HEK293 (cell line): ENCODE results near the gene ATP6V1B1.

Experiments used
- CTCF ChIA-PET: fragments of 350-600 bp; formaldehyde crosslinking; extraction: SDS; loops from one replicate; lab custom pipeline; 2021; ENCODE audit warnings: antibody characterized with exemption; lab: Yijun Ruan, JAX
- POLR2A ChIA-PET: fragments of 300-600 bp; formaldehyde crosslinking; extraction: SDS; loops from one replicate; lab custom pipeline; 2020; ENCODE audit warnings: antibody characterized with exemption, inconsistent platforms; lab: Yijun Ruan, JAX
- H3K27ac ChIP-seq: fragments of 200-500 bp; sonication (Bioruptor generic); 2 replicates; pipeline ENCODE4 v1.5.1; 2014; ENCODE audit warnings: low read depth, low read length, control low read depth, inconsistent platforms; ENCODE audit errors: extremely low read depth
- H3K36me3 ChIP-seq, 2 experiments: fragments of 200-500 bp in 1 of 2; sonication (Bioruptor generic) in 1 of 2; 1 replicate in 1 of 2; 2 replicates in 1 of 2; pipeline ENCODE4 v1.5.1; 2014 to 2017; ENCODE audit warnings: inconsistent platforms in 2 of 2, low read length in 2 of 2; ENCODE audit not compliant: control insufficient read depth in 2 of 2, insufficient read depth in 1 of 2
- H3K4me1 ChIP-seq: fragments of 200-500 bp; sonication (Bioruptor generic); 2 replicates; pipeline ENCODE4 v1.5.1; 2014; ENCODE audit warnings: mild to moderate bottlenecking, low read length, inconsistent platforms; ENCODE audit not compliant: control insufficient read depth, insufficient read depth
- H3K4me3 ChIP-seq: 2 replicates; pipeline ENCODE4 v1.5.1; 2011; ENCODE audit warnings: low read depth, mild to moderate bottlenecking, control low read depth, low read length, moderate library complexity
- H3K9me3 ChIP-seq: fragments of 200-500 bp; sonication (Bioruptor generic); 2 replicates; pipeline ENCODE4 v1.5.1; 2014; ENCODE audit warnings: low read depth, low read length, inconsistent platforms; ENCODE audit not compliant: control insufficient read depth, insufficient read depth
- GLIS2 ChIP-seq: fragments of 450-650 bp; formaldehyde crosslinking; IDR thresholded peaks from 2 replicates; pipeline ENCODE4 v1.5.1; 2016; ENCODE audit warnings: missing biosample characterization, missing genetic modification characterization
- REPIN1 ChIP-seq: fragments of 450-650 bp; formaldehyde crosslinking; IDR thresholded peaks from 2 replicates; pipeline ENCODE4 v1.5.1; 2017; ENCODE audit warnings: missing biosample characterization, missing genetic modification characterization, low read depth
- ZEB2 ChIP-seq: fragments of 450-650 bp; formaldehyde crosslinking; IDR thresholded peaks from 2 replicates; pipeline ENCODE4 v1.5.1; 2016; ENCODE audit warnings: missing biosample characterization, missing genetic modification characterization
- ZFHX2 ChIP-seq: fragments of 450-650 bp; formaldehyde crosslinking; conservative IDR thresholded peaks from 2 replicates; pipeline ENCODE4 v1.5.1; 2016; ENCODE audit warnings: missing biosample characterization, missing genetic modification characterization
- ZNF23 ChIP-seq: fragments of 450-650 bp; formaldehyde crosslinking; IDR thresholded peaks from 2 replicates; pipeline ENCODE4 v1.5.1; 2016; ENCODE audit warnings: missing biosample characterization, missing genetic modification characterization, borderline replicate concordance
- ZNF449 ChIP-seq: fragments of 450-650 bp; formaldehyde crosslinking; IDR thresholded peaks from 2 replicates; pipeline ENCODE4 v1.5.1; 2017; ENCODE audit warnings: missing biosample characterization, mild to moderate bottlenecking, missing genetic modification characterization, moderate library complexity
- ZNF600 ChIP-seq: fragments of 450-650 bp; formaldehyde crosslinking; IDR thresholded peaks from 2 replicates; pipeline ENCODE4 v1.5.1; 2016; ENCODE audit warnings: missing biosample characterization, missing genetic modification characterization
- TF ChIP-seq, protein P1 (sequence below): fragments of 450-650 bp; formaldehyde crosslinking; IDR thresholded peaks from 2 replicates; pipeline ENCODE4 v1.5.1; 2016; ENCODE audit warnings: missing biosample characterization, missing genetic modification characterization, low read depth
- TF ChIP-seq, protein P2 (sequence below): fragments of 450-650 bp; formaldehyde crosslinking; IDR thresholded peaks from 2 replicates; pipeline ENCODE4 v1.5.1; 2016; ENCODE audit warnings: missing biosample characterization, missing genetic modification characterization

Gene ATP6V1B1

GRCh38 chr2:70934981-70935380 is 719 bp upstream of the ATP6V1B1 start (continued):
- TF ChIP-seq REPIN1 (tag by site-specific recombination) (no peak), ZEB2 (tag by site-specific recombination) (no peak), ZNF23 (tag by site-specific recombination) (no peak)
- TF ChIP-seq, all 188 proteins: peak for 0

- POLR2A ChIA-PET: no interaction called here
- H3K27ac ChIP-seq: no peak overlapping the region
- H3K4me3 ChIP-seq: no peak overlapping the region
- no peaks in the 10 kb centered on the region for H3K9me3 ChIP-seq
- H3K36me3 ChIP-seq: peaks cover 0 to 7% of the 10 kb centered on the region in 2 experiments; a peak in 2 of 3 replicates
- 0 out of 2 replicates have a peak, but pooled peaks have one; percentile 13 for TF ChIP-seq ZNF600 (tag by site-specific recombination)
- TF ChIP-seq, protein P1, sequence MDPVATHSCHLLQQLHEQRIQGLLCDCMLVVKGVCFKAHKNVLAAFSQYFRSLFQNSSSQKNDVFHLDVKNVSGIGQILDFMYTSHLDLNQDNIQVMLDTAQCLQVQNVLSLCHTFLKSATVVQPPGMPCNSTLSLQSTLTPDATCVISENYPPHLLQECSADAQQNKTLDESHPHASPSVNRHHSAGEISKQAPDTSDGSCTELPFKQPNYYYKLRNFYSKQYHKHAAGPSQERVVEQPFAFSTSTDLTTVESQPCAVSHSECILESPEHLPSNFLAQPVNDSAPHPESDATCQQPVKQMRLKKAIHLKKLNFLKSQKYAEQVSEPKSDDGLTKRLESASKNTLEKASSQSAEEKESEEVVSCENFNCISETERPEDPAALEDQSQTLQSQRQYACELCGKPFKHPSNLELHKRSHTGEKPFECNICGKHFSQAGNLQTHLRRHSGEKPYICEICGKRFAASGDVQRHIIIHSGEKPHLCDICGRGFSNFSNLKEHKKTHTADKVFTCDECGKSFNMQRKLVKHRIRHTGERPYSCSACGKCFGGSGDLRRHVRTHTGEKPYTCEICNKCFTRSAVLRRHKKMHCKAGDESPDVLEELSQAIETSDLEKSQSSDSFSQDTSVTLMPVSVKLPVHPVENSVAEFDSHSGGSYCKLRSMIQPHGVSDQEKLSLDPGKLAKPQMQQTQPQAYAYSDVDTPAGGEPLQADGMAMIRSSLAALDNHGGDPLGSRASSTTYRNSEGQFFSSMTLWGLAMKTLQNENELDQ (tag by site-specific recombination): no peak
- TF ChIP-seq, protein P2, sequence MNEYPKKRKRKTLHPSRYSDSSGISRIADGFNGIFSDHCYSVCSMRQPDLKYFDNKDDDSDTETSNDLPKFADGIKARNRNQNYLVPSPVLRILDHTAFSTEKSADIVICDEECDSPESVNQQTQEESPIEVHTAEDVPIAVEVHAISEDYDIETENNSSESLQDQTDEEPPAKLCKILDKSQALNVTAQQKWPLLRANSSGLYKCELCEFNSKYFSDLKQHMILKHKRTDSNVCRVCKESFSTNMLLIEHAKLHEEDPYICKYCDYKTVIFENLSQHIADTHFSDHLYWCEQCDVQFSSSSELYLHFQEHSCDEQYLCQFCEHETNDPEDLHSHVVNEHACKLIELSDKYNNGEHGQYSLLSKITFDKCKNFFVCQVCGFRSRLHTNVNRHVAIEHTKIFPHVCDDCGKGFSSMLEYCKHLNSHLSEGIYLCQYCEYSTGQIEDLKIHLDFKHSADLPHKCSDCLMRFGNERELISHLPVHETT: no peak
- TF ChIP-seq, all 188 proteins: peak for 1
- CTCF ChIA-PET: interaction anchor here (0.7 to 6.2 kb wide), 5 partner anchors 11 to 67 kb away, joined by 3 to 61 read pairs (median 3); no protein-coding TSS in a partner anchor
- H3K4me1 ChIP-seq: no peaks in the 10 kb centered on the region
These were observed 672 bp downstream of the ATP6V1B1 start for GRCh38 chr2:70936165-70936978.

DNA sequence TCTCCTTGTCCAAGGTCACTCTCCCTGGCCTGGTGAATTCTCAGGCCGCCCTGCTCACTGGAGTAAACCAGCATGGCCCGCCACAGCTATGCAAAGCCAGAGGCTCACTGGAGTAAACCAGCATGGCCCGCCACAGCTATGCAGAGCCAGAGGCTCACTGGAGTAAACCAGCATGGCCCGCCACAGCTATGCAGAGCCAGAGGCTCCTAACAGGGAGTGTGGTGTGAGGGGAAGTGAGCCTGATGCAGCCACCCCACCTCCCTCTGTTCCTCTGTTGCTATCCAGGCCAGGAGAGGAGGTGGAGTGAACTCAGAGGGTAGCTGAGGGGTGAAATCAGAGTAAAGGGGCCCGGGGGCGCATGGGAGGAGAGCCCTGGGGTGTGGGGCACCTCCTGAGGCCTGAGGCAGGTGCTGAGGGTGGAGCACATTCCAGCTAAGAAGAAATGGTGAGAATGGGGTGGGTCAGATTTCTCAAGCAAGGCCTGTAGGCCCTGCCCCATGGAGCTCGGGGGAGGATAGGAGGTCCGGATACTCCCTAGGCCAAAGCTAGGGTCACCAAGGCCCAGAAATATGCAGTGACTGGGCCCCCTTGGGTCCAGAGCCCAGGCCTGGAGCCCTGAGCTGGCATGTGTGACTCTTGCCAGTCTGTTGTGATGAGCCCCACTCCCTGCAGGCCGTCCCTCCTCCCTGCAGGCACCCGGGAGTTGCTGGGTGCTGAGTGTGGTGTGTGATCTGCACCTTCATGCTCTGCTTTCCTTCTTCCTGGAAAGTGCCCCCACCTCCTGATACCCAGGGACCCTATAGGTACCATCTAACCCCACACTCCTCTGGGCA is 1.5 kb downstream of the ATP6V1B1 start:
- TF ChIP-seq ZFHX2 (tag by site-specific recombination): no peak
- TF ChIP-seq ZNF449: 0 out of 2 replicates have a peak, but pooled peaks have one; percentile 27
- no peak for TF ChIP-seq GLIS2 (tag by site-specific recombination)
- TF ChIP-seq, all 188 proteins: peak for 1
- ChIA-PET POLR2A (no interaction called here), CTCF (interaction anchor here (0.5 to 6.2 kb wide), 4 partner anchors 10 to 907 kb away, joined by 3 to 61 read pairs (median 3); no protein-coding TSS in a partner anchor)

More for the DNA sequence above, 1.5 kb downstream of the ATP6V1B1 start:
- no peak overlapping the region for H3K27ac ChIP-seq
- peaks cover 0 to 14% of the 10 kb centered on the region in 2 experiments; a peak in 2 of 3 replicates for H3K36me3 ChIP-seq
- no peaks in the 10 kb centered on the region for H3K9me3 ChIP-seq
- no peak overlapping the region for H3K4me3 ChIP-seq
- H3K4me1 ChIP-seq: no peaks in the 10 kb centered on the region
